ENCODE measurements around the gene RBM34. TPM values are rescaled to one million over a fixed set of nuclear protein-coding genes. Genes with fewer than 3 reads are reported as not detected.
"Not testable (repeated sequence)": the region's sequence is repeated elsewhere in the genome, so short reads cannot be mapped to it uniquely, and the experiment has no call there.

Gene RBM34
- total RNA-seq, 1 donor from 2014 or later: 130 TPM

DNA sequence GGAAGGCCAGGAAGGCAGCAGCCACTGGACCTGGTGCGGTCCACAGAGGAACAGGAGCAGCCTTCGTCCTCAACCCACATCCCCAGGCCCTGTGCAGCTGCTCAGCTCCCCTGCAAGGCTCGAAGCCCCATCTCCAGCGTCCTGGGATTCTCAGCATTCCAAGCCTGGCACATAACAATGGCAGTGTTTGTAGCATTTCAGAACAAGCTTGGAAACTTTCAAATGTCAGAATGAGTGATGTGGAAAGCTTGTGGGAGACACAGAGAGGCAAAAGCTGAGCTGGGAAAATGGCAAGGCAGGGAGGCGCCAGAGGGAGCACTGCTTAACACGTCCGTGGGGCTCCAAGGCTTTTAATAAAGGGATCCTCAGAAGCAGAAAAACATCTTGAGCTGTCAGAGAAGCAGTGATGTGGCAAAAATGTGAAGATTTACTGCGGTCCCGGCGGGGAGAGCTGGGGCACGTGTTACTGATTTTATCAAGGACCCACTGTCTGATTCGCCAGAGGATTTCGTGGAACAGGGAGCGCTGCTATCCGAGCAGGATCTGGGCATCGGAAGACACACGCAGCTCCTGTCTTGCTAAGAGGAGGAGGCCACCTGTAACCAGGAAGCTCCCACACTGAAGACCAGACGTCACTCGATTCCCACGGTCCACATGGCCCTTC is 70.5 kb downstream of the RBM34 start:
- TF ChIP-seq, protein P1, sequence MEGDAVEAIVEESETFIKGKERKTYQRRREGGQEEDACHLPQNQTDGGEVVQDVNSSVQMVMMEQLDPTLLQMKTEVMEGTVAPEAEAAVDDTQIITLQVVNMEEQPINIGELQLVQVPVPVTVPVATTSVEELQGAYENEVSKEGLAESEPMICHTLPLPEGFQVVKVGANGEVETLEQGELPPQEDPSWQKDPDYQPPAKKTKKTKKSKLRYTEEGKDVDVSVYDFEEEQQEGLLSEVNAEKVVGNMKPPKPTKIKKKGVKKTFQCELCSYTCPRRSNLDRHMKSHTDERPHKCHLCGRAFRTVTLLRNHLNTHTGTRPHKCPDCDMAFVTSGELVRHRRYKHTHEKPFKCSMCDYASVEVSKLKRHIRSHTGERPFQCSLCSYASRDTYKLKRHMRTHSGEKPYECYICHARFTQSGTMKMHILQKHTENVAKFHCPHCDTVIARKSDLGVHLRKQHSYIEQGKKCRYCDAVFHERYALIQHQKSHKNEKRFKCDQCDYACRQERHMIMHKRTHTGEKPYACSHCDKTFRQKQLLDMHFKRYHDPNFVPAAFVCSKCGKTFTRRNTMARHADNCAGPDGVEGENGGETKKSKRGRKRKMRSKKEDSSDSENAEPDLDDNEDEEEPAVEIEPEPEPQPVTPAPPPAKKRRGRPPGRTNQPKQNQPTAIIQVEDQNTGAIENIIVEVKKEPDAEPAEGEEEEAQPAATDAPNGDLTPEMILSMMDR (IDR thresholded peaks at IDR 0.05; ENCODE audit: insufficient read depth, low read length, poor library complexity, severe bottlenecking): peak; percentile 22

DNA sequence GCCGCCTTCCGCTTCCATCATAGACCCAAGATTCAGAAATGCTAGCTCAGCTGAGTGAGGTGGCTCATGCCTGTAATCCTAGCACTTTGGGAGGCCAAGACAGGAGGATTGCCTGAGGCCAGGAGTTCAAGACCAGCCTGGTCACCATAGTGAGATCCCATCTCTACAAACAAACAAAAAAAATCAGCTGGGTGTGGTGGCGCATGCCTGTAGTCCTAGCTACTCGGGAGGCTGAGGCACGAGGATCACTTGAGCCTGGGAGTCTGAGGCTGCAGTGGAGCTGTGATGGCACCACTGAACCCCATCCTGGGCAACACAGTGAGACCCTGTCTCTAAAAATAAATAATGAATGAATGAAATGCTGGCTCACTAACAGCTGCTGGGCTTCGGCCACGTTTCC is 72.1 kb downstream of the RBM34 start:
- Histone ChIP-seq H3K4me3 (ENCODE audit: low read depth, low read length) (no peak overlapping the region), H3K36me3 (ENCODE audit: control insufficient read depth, insufficient read depth, low read length) (no peaks in the 10 kb centered on the region), H3K27me3 (ENCODE audit: control insufficient read depth, insufficient read depth, low read length) (no peaks in the 10 kb centered on the region)
- TF ChIP-seq, protein P1 (IDR thresholded peaks at IDR 0.05; ENCODE audit: insufficient read depth, low read length, poor library complexity, severe bottlenecking): no peak
- no peak for DNase-seq (ENCODE audit: low read depth)

More for the DNA sequence above, 70.5 kb downstream of the RBM34 start:
- no peak for DNase-seq (ENCODE audit: low read depth)
- Histone ChIP-seq H3K4me3 (ENCODE audit: low read depth, low read length) (no peak overlapping the region), H3K36me3 (ENCODE audit: control insufficient read depth, insufficient read depth, low read length) (no peaks in the 10 kb centered on the region), H3K27me3 (ENCODE audit: control insufficient read depth, insufficient read depth, low read length) (no peaks in the 10 kb centered on the region)

DNA sequence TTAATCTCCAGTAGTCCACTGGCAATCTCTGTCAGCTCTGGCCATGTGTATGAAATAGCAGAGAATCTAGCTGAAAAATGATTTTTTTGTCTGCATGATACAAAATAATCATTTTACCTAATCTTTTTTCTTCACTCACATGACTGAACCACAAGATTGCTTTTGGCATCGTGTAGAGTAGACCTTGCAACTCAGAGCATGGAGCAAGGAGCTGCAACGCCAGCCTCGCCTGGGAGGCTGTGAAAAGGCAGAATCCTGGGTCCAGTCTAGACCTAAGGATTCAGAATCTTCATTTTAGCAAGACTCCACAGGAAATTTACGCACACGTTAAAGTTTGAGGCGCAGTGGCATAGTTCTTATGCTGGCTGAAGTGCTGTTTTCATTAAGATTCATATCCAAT is 72.6 kb downstream of the RBM34 start:
- TF ChIP-seq, protein P1 (IDR thresholded peaks at IDR 0.05; ENCODE audit: insufficient read depth, low read length, poor library complexity, severe bottlenecking): no peak

DNA sequence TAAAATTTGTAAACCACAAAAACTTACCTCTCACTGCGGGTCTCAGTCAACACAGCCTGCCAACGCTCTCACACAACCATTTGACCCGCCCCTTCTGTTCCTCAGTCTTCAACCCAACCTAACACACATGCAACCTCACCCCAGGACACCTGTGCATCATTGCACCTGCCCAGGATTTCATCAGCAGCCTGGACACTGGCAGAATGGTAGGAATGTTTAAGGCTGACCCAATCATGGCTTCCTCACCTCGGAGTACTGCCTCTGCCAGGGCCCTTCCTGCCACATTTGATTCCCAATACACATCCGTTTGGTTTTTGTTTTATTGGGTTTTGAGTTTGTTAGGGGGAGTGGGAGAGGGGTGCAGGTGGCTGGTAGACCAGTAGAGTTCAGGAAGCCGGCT is 73.1 kb downstream of the RBM34 start:
- H3K27me3 ChIP-seq (ENCODE audit: control insufficient read depth, insufficient read depth, low read length): no peaks in the 10 kb centered on the region
- H3K4me3 ChIP-seq (ENCODE audit: low read depth, low read length): no peak overlapping the region
- no peak for DNase-seq (ENCODE audit: low read depth)
- H3K36me3 ChIP-seq (ENCODE audit: control insufficient read depth, insufficient read depth, low read length): no peaks in the 10 kb centered on the region
- TF ChIP-seq, protein P1 (IDR thresholded peaks at IDR 0.05; ENCODE audit: insufficient read depth, low read length, poor library complexity, severe bottlenecking): no peak

More for the DNA sequence above, 72.6 kb downstream of the RBM34 start:
- no peak for DNase-seq (ENCODE audit: low read depth)
- Histone ChIP-seq H3K36me3 (ENCODE audit: control insufficient read depth, insufficient read depth, low read length) (no peaks in the 10 kb centered on the region), H3K4me3 (ENCODE audit: low read depth, low read length) (no peak overlapping the region), H3K27me3 (ENCODE audit: control insufficient read depth, insufficient read depth, low read length) (no peaks in the 10 kb centered on the region)

DNA sequence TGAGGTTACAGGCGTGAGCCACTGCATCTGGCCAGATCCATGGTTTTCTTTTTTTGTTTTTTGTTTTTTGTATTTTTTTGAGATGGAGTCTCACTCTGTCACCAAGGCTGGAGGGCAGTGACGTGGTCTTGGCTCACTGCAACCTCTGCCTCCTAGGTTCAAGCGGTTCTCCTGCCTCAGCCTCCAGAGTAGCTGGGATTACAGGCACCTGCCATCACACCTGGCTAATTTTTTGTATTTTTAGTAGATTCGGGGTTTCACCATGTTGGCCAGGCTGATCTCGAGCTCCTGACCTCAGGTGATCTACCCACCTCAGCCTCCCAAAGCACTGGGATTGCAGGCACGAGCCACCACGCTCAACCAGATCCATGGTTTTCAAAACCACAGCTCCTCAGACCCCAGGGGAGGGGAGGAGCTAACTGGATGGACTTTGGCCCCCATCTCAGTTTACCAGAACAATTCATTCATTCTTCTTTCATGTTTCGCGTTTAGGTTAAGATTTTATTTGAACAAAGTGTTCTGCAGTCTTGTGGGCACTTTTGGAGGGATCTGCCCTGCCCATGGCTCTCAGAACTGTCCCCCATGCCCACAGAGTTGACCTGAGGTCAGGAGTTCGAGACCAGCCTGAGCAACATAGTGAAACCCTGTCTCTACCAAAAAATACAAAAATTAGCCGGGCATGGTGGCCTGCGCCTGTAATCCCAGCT is 75.5 kb downstream of the RBM34 start:
- not testable (repeated sequence) for H3K27me3 ChIP-seq (ENCODE audit: control insufficient read depth, insufficient read depth, low read length); H3K36me3 ChIP-seq (ENCODE audit: control insufficient read depth, insufficient read depth, low read length); DNase-seq (ENCODE audit: low read depth); H3K4me3 ChIP-seq (ENCODE audit: low read depth, low read length)

Other genes with a start within 250 kb of the RBM34 start
- 128 and 139 TPM in 2 replicates for gene TOMM20, start 32.4 kb downstream of the RBM34 start, total RNA-seq
- gene ARID4B, start 166.9 kb upstream of the RBM34 start, total RNA-seq: 20.0 and 20.3 TPM in 2 replicates
- 30.5 and 34.9 TPM in 2 replicates for gene GGPS1, start 167.3 kb upstream of the RBM34 start, total RNA-seq
- gene TBCE, start 206.2 kb upstream of the RBM34 start, total RNA-seq: 21.8 and 24.7 TPM in 2 replicates